GM12878 (cell line): ENCODE data around the gene ATG9A. TPM values are rescaled to one million over a fixed set of nuclear protein-coding genes. Genes with fewer than 3 reads are reported as not detected.

ENCODE experiments used
- ATAC-seq: fragments of 200-7000 bp; cut with Tn5 transposase; 3 replicates; pipeline ENCODE4 v1.9.1; 2020; ENCODE audit warnings: mild to moderate bottlenecking, moderate library complexity
- BruUV-seq: library from RNA; stranded (reverse); fragments of 400-500 nt; replicated peaks from 2 replicates; lab custom pipeline; 2021; lab: Mats Ljungman, UMichigan
- CTCF ChIA-PET: fragments of 300-600 bp; sonication (Branson Sonifier 250); formaldehyde crosslinking; extraction: SDS; loops from one replicate; lab custom pipeline; 2021; ENCODE audit warnings: inconsistent platforms; lab: Yijun Ruan, JAX
- POLR2A ChIA-PET: fragments of 350-600 bp; formaldehyde crosslinking; extraction: SDS; loops from one replicate; lab custom pipeline; 2021; ENCODE audit warnings: inconsistent platforms; lab: Charles Lee
- RAD21 ChIA-PET: fragments of 300-600 bp; sonication (Branson Sonifier 250); formaldehyde crosslinking; loops from one replicate; lab custom pipeline; 2023; ENCODE audit warnings: antibody characterized with exemption; ENCODE audit not compliant: unreplicated experiment; lab: Charles Lee
- SMC1A ChIA-PET: fragments of 300-600 bp; sonication (Branson Sonifier 250); formaldehyde crosslinking; loops from one replicate; lab custom pipeline; 2023; ENCODE audit not compliant: unreplicated experiment, uncharacterized antibody; lab: Charles Lee
- DNase-seq: peaks from one replicate; pipeline ENCODE4 v3.0.0-alpha.2; 2011; ENCODE audit warnings: low read depth, low spot score
- FAIRE-seq: peaks from 3 replicates; lab custom pipeline; 2011; peaks lifted over from hg19 to GRCh38; lab: Jason Lieb, UNC
- H2AFZ ChIP-seq: 2 replicates; pipeline ENCODE4 v1.6.0; 2011; ENCODE audit warnings: low read depth, low read length, control low read depth; ENCODE audit not compliant: control insufficient read depth
- H3K27ac ChIP-seq: 2 replicates; pipeline ENCODE4 v1.5.1; 2011; ENCODE audit warnings: control low read depth; ENCODE audit not compliant: control insufficient read depth, insufficient read depth
- H3K27me3 ChIP-seq, 2 experiments: replicated peaks in 1 of 2; 2 replicates each; pipeline versions ENCODE4 v1.6.0 to v1.6.1; 2011; ENCODE audit warnings: low read length in 1 of 2; ENCODE audit not compliant: control insufficient read depth in 2 of 2, insufficient read depth in 2 of 2
- H3K36me3 ChIP-seq, 2 experiments: 2 replicates each; pipeline ENCODE4 v1.5.1; 2011; ENCODE audit warnings: low read length in 1 of 2; ENCODE audit not compliant: control insufficient read depth in 2 of 2, insufficient read depth in 2 of 2
- H3K4me1 ChIP-seq: 2 replicates; pipeline ENCODE4 v1.6.1; 2011; ENCODE audit warnings: mild to moderate bottlenecking, low read length, moderate library complexity, mixed read lengths; ENCODE audit not compliant: control insufficient read depth, insufficient read depth
- H3K4me2 ChIP-seq: 2 replicates; pipeline ENCODE4 v1.6.0; 2011; ENCODE audit warnings: control low read depth; ENCODE audit not compliant: control insufficient read depth, insufficient read depth
- H3K4me3 ChIP-seq: fragments of 200-600 bp; sonication (generic); 2 replicates; pipeline ENCODE4 v1.5.1; 2016
- H3K79me2 ChIP-seq: 2 replicates; pipeline ENCODE4 v1.6.0; 2011; ENCODE audit warnings: low read length; ENCODE audit not compliant: control insufficient read depth, insufficient read depth
- H3K9ac ChIP-seq: 2 replicates; pipeline ENCODE4 v1.8.0; 2011; ENCODE audit warnings: low read length, control low read depth, mixed read lengths; ENCODE audit not compliant: control insufficient read depth, insufficient read depth
- H3K9me3 ChIP-seq: replicated peaks from 3 replicates; pipeline ENCODE4 v1.5.1; 2011; ENCODE audit warnings: mild to moderate bottlenecking, low read length; ENCODE audit not compliant: control insufficient read depth, insufficient read depth
- H4K20me1 ChIP-seq: 2 replicates; pipeline ENCODE4 v1.6.0; 2011; ENCODE audit not compliant: control insufficient read depth, insufficient read depth
- CUX1 ChIP-seq: IDR thresholded peaks from 2 replicates; pipeline ENCODE4 v1.6.1; 2012; ENCODE audit warnings: improper control_type of control experiment, low read depth, low read length; ENCODE audit not compliant: insufficient replicate concordance
- EGR1 ChIP-seq, 2 experiments: IDR thresholded peaks; 1 replicate in 1 of 2; 2 replicates in 1 of 2; pipeline ENCODE4 v1.6.1; 2011 to 2012; ENCODE audit warnings: low read depth in 2 of 2, low read length in 2 of 2, borderline replicate concordance in 1 of 2, mild to moderate bottlenecking in 1 of 2, moderate library complexity in 1 of 2
- ELK1 ChIP-seq: IDR thresholded peaks from 2 replicates; pipeline ENCODE4 v1.6.1; 2012; ENCODE audit warnings: low read depth, low read length, improper control_type of control experiment
- FOXM1 ChIP-seq: IDR thresholded peaks from 2 replicates; pipeline ENCODE4 v1.6.1; 2012; ENCODE audit warnings: low read depth, mild to moderate bottlenecking, inconsistent platforms, low read length, moderate library complexity
- HCFC1 ChIP-seq: fragments of 150-350 bp; IDR thresholded peaks from 2 replicates; pipeline ENCODE4 v1.6.1; 2014; ENCODE audit warnings: low read length
- MAX ChIP-seq: IDR thresholded peaks from 2 replicates; pipeline ENCODE4 v1.6.1; 2012; ENCODE audit warnings: low read depth, low read length, improper control_type of control experiment
- MLLT1 ChIP-seq: fragments of 450-650 bp; IDR thresholded peaks from 2 replicates; pipeline ENCODE4 v1.6.1; 2016; ENCODE audit warnings: mild to moderate bottlenecking
- PML ChIP-seq: IDR thresholded peaks from 2 replicates; pipeline ENCODE4 v1.6.1; 2012; ENCODE audit warnings: low read length, inconsistent platforms
- SIX5 ChIP-seq: IDR thresholded peaks from 2 replicates; pipeline ENCODE4 v1.6.1; 2011; ENCODE audit warnings: mild to moderate bottlenecking, low read depth, low read length, moderate library complexity; ENCODE audit not compliant: severe bottlenecking
- SKIL ChIP-seq: fragments of 450-650 bp; IDR thresholded peaks from 2 replicates; pipeline ENCODE4 v1.6.1; 2017; ENCODE audit warnings: mild to moderate bottlenecking, low read depth, inconsistent platforms; ENCODE audit not compliant: poor library complexity, severe bottlenecking
- SREBF2 ChIP-seq: IDR thresholded peaks from 2 replicates; pipeline ENCODE4 v1.6.1; 2012; ENCODE audit warnings: mild to moderate bottlenecking, low read length
- TAF1 ChIP-seq: IDR thresholded peaks from 2 replicates; pipeline ENCODE4 v1.6.1; 2011; ENCODE audit warnings: mild to moderate bottlenecking, low read depth, low read length, borderline replicate concordance
- TCF7 ChIP-seq: IDR thresholded peaks from 2 replicates; pipeline ENCODE4 v1.6.1; 2014; ENCODE audit warnings: antibody characterized with exemption, borderline replicate concordance
- YBX1 ChIP-seq: fragments of 450-650 bp; IDR thresholded peaks from 2 replicates; pipeline ENCODE4 v1.6.1; 2016; ENCODE audit warnings: antibody characterized with exemption
- WGBS: methylation state at CpG from one replicate; pipeline ENCODE4 v1.1.6; 2016; ENCODE audit warnings: low lambda C conversion rate; ENCODE audit not compliant: insufficient replicate concordance, insufficient coverage; ENCODE audit errors: missing lambda C conversion rate; 5-methylcytosine and 5-hydroxymethylcytosine counted together
- in situ Hi-C: fragments of 300-500 bp; cut with MboI; formaldehyde crosslinking; loops from 9 replicates; pipeline ENCODE4 v1.14.3; 2018; ENCODE audit warnings: mixed read lengths
- intact Hi-C: fragments of 100-400 bp; cut with micrococcal nuclease; formaldehyde crosslinking; loops from one replicate; pipeline ENCODE4 v1.14.2; 2022; ENCODE audit not compliant: unreplicated experiment
- polyA plus RNA-seq, 11 experiments: library from polyadenylated mRNA; depleted of rRNA in 4 of 11; unstranded in 6 of 11; stranded (reverse) in 5 of 11; fragments of >200 nt; fragmentation: Nextera tagmentation in 4 of 11; fragmentation: Illumina TruSeq in 1 of 11; extraction: Ambion mirVana in 4 of 11; extraction: Trizol in 1 of 11; gene quantifications; 1 replicate in 1 of 11; 2 replicates in 10 of 11; pipeline versions ENCODE4 v1.2.1 to v1.2.3, GENCODE V29; 2011 to 2016; ENCODE audit warnings: inconsistent platforms in 2 of 11, missing spikeins in 2 of 11, low read depth in 1 of 11
- total RNA-seq, 4 experiments: library from RNA; depleted of rRNA in 3 of 4; stranded (reverse); fragments of >200 nt in 3 of 4; fragmentation: Illumina TruSeq in 1 of 4; extraction: Trizol in 1 of 4; gene quantifications; 2 replicates each; pipeline versions ENCODE4 v1.2.1 to v1.2.3, GENCODE V29; 2013 to 2021

Gene ATG9A
- total and polyA plus RNA-seq, 10 of the 15 experiments (the other 5 are each of a cell fraction or from before 2014, with no cell fraction given) = 0.16 to 37.5 (median 14.6) TPM; not detected in 1

- RAD21 ChIA-PET = interaction anchor here (1.0 kb wide), 1 partner anchor 9 kb away, joined by 3 read pairs; no protein-coding TSS in a partner anchor
- DNase-seq (no peak), ATAC-seq (no peak), FAIRE-seq (no peak)
- intact Hi-C loops = no loop called here
- Histone ChIP-seq H3K4me2 (no peak overlapping the region), H3K27ac (no peak overlapping the region), H3K4me1 (no peaks in the 10 kb centered on the region), H3K4me3 (no peak overlapping the region), H3K9me3 (no peaks in the 10 kb centered on the region), H3K36me3 (no peaks in the 10 kb centered on the region), H2AFZ (no peak overlapping the region), H3K79me2 (no peaks in the 10 kb centered on the region), H4K20me1 (no peaks in the 10 kb centered on the region), H3K9ac (no peak overlapping the region), H3K27me3 (no peaks in the 10 kb centered on the region)
- CTCF ChIA-PET = interaction anchor here (0.7 to 1.3 kb wide), 3 partner anchors 17 to 26 kb away, joined by 3 read pairs; no protein-coding TSS in a partner anchor
- TF ChIP-seq MLLT1 = no peak
- TF ChIP-seq ELK1 = no peak
- no peak for TF ChIP-seq CUX1
- no peak for TF ChIP-seq SKIL
- no peak for TF ChIP-seq MAX
- no peak for TF ChIP-seq TCF7
- TF ChIP-seq EGR1 (IDR thresholded peaks at IDR 0.05; ENCODE audit: borderline replicate concordance in 1 of 2, low read depth in 2 of 2, low read length in 2 of 2) = no peak
- TF ChIP-seq PML = no peak
- TF ChIP-seq SREBF2 = no peak
- TF ChIP-seq YBX1 = no peak
- no peak for TF ChIP-seq TAF1
- no peak for TF ChIP-seq FOXM1
- TF ChIP-seq SIX5 = no peak
- TF ChIP-seq HCFC1 = no peak
- 0% methylated on average over 1 of the region's 1 CpG for WGBS
- BruUV-seq = no TSS peak
- POLR2A ChIA-PET = interaction anchor here (0.7 kb wide), 1 partner anchor 61 kb away, joined by 3 read pairs; no protein-coding TSS in a partner anchor
- in situ Hi-C loops = no loop called here
- SMC1A ChIA-PET = no interaction called here
Measured at GRCh38 chr2:219197388-219197787, 32.0 kb downstream of the ATG9A start.
